Measurements from ENCODE around the gene BTBD8.

The BTBD8 gene

DNA sequence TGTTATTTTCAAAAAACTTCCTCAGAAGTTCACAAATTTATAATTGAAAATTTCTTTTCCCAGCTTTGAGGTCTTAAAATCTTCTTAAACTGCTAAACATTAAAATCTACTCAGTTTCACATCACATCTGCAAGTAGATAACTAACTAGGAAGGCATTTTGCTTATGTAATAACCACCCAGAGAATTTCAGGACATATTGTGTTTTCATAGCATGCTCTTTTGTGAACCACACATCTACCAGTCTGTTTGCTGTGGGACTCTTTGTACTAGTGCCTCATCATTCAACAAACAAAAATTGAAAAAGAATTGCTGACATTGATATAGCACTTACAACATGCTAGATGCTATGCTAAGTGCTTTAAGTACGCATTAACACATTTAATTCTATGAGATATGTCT lies 105.9 kb downstream of the BTBD8 start:
- Histone ChIP-seq H3K9ac (ENCODE audit: insufficient read length) (no peak overlapping the region), H3K36me3 (ENCODE audit: insufficient read depth, low read length) (no peaks in the 10 kb centered on the region), H3K27ac (peak overlapping the region; percentile 28; the same call in 1 of the 2 replicates), H3K9me3 (ENCODE audit: low read depth, low read length) (no peaks in the 10 kb centered on the region), H3K4me3 (no peak overlapping the region)
- no peak for DNase-seq (ENCODE audit: low read depth, low spot score)
- TF ChIP-seq EZH2 (IDR thresholded peaks at IDR 0.05), result no peak
- no peak for TF ChIP-seq FOXP2 (optimal IDR thresholded peaks at IDR 0.05; ENCODE audit: control extremely low read depth, extremely low read length, insufficient read depth)

DNA sequence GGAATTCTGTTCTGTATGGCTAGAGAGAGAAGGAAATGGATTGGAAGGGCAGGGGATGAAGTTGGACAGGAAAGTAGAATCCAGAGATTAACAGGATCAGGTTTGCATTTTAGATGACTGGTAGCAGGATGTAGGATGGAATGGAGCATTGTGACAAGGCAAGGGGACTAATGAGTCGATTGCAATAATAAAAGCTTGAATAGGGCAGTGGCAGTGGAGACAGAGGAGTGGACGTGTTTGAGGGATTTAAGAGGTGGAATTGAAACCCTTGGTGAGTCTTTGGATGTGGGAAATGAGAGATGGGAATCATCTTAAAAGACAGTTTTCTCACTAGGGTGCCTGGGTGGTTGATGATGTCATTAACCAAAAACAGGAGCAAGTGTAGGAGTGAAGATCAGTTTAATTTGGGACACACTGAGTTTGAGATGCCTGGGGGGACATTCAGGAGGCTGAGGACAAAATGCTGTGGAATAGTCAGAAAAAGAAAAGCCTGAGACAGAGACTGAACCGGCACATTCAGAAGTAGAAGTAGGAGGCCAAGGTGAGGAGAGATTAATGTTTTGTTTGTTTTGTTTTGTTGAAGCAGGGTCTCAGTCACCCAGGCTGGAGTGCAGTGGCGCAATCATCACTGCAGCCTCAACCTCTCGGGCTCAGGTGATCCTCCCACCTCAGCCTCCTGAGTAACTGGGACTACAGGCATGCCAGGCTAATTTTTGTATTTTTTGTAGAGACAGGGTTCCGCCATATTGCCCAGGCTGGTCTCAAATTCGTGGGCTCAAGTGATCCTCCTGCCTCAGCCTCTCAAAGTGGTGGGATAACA lies 108.5 kb downstream of the BTBD8 start:
- Histone ChIP-seq H3K36me3 (ENCODE audit: insufficient read depth, low read length) (no peaks in the 10 kb centered on the region), H3K9ac (ENCODE audit: insufficient read length) (no peak overlapping the region), H3K27ac (no peak overlapping the region), H3K4me3 (no peak overlapping the region), H3K9me3 (ENCODE audit: low read depth, low read length) (no peaks in the 10 kb centered on the region)
- TF ChIP-seq POLR2AphosphoS5 (IDR thresholded peaks at IDR 0.05; ENCODE audit: borderline replicate concordance, low read depth, low read length), result no peak
- no peak for TF ChIP-seq FOXP2 (optimal IDR thresholded peaks at IDR 0.05; ENCODE audit: control extremely low read depth, extremely low read length, insufficient read depth)
- no peak for TF ChIP-seq EZH2 (IDR thresholded peaks at IDR 0.05)
- DNase-seq (ENCODE audit: low read depth, low spot score), result no peak

DNA sequence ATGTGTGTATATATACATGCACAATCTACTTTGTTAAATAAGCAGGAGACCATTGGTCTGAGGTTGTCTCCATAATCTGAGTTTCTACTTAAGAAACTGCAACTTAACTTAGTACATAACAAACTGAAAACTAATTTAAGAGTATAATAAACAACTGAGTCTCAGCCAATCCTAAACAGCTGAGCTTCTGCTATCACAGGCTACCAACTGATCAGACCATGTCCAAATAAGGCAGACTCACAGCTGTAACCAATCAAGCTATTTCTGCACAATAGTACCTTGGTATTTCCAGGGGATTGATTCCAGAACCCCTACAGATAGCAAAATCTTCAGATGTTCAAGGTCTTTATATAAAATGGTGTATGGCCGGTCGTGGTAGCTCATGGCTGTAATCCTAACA lies 111.6 kb downstream of the BTBD8 start:
- no peak overlapping the region for H3K27ac ChIP-seq
- no peaks in the 10 kb centered on the region for H3K36me3 ChIP-seq (ENCODE audit: insufficient read depth, low read length)
- no peaks in the 10 kb centered on the region for H3K9me3 ChIP-seq (ENCODE audit: low read depth, low read length)
- H3K9ac ChIP-seq (ENCODE audit: insufficient read length), result no peak overlapping the region
- H3K4me3 ChIP-seq, result no peak overlapping the region
- DNase-seq (ENCODE audit: low read depth, low spot score), result no peak
- TF ChIP-seq FOXP2 (optimal IDR thresholded peaks at IDR 0.05; ENCODE audit: control extremely low read depth, extremely low read length, insufficient read depth), result no peak
- TF ChIP-seq POLR2AphosphoS5 (IDR thresholded peaks at IDR 0.05; ENCODE audit: borderline replicate concordance, low read depth, low read length), result no peak
- no peak for TF ChIP-seq EZH2 (IDR thresholded peaks at IDR 0.05)

DNA sequence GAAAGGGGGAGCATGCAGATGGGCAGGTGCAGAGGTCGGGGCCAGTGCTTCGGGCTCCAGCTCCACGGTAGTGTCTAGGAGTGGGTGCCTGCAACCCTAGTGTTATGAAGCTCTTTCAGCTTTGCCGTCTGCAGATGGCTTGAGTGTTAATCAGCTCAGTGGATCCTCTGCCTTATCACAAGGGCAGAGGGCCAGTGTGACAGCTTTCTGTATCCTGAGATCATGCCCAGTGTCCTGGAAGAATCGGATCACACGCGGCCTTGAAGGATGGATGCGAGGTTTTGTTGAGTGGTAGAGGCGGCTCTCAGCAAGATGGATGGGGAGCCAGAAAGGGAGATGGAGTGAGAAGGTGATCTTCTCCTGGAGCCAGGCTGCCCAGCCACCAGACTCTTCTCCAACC lies 112.1 kb downstream of the BTBD8 start:
- Histone ChIP-seq H3K36me3 (ENCODE audit: insufficient read depth, low read length) (no peaks in the 10 kb centered on the region), H3K4me3 (no peak overlapping the region), H3K9ac (ENCODE audit: insufficient read length) (no peak overlapping the region), H3K9me3 (ENCODE audit: low read depth, low read length) (no peaks in the 10 kb centered on the region), H3K27ac (no peak overlapping the region)
- TF ChIP-seq FOXP2 (optimal IDR thresholded peaks at IDR 0.05; ENCODE audit: control extremely low read depth, extremely low read length, insufficient read depth) (no peak), EZH2 (IDR thresholded peaks at IDR 0.05) (no peak), POLR2AphosphoS5 (IDR thresholded peaks at IDR 0.05; ENCODE audit: borderline replicate concordance, low read depth, low read length) (no peak)
- DNase-seq (ENCODE audit: low read depth, low spot score), result no peak

DNA sequence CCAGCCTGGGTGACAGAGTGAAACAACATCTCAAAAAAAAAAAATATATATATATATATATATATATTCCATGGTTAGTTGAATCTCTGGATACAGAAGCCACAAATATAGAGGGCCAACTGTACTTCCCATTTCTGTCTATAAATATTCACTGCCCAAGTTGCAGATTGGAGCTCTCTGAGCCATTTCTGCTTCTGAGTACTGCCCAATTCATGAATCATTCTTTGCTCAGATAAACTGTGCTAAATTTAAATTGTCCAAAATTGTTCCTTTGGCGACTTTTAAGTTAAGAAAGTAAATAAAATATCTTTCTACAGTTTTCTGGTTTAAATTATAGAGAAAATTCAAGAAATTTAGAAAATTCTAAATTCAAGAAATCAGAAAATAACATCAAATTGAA lies 114.4 kb downstream of the BTBD8 start:
- no peaks in the 10 kb centered on the region for H3K9me3 ChIP-seq (ENCODE audit: low read depth, low read length)
- no peak overlapping the region for H3K27ac ChIP-seq
- DNase-seq (ENCODE audit: low read depth, low spot score), result no peak
- H3K9ac ChIP-seq (ENCODE audit: insufficient read length), result no peak overlapping the region
- H3K36me3 ChIP-seq (ENCODE audit: insufficient read depth, low read length), result no peaks in the 10 kb centered on the region
- no peak for TF ChIP-seq FOXP2 (optimal IDR thresholded peaks at IDR 0.05; ENCODE audit: control extremely low read depth, extremely low read length, insufficient read depth)
- no peak for TF ChIP-seq POLR2AphosphoS5 (IDR thresholded peaks at IDR 0.05; ENCODE audit: borderline replicate concordance, low read depth, low read length)
- TF ChIP-seq EZH2 (IDR thresholded peaks at IDR 0.05), result no peak
- no peak overlapping the region for H3K4me3 ChIP-seq

DNA sequence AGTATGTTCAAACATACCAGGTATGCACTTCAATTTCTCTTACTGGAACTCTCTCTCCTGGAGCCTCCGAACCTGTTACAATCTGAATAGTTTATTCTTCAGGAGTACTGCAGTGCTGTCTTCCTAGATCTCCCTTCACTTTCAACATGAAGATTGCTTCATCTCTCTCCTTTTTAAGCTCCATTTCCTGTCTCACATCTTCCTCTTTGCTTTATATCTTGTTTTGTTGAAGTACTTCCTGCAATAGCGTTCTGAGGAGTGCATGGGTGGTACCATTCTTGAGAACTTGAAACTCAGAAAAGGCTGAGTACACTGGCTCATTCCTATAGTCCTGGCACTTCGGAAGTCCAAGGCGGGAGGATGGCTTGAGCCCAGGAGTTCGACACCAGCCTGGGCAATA lies 121.8 kb downstream of the BTBD8 start:
- no peak overlapping the region for H3K27ac ChIP-seq
- no peak overlapping the region for H3K9ac ChIP-seq (ENCODE audit: insufficient read length)
- no peaks in the 10 kb centered on the region for H3K36me3 ChIP-seq (ENCODE audit: insufficient read depth, low read length)
- H3K9me3 ChIP-seq (ENCODE audit: low read depth, low read length), result peaks cover 3% of the 10 kb centered on the region; the same call in 1 of the 2 replicates
- no peak overlapping the region for H3K4me3 ChIP-seq
- TF ChIP-seq EZH2 (IDR thresholded peaks at IDR 0.05) (no peak), FOXP2 (optimal IDR thresholded peaks at IDR 0.05; ENCODE audit: control extremely low read depth, extremely low read length, insufficient read depth) (no peak), POLR2AphosphoS5 (IDR thresholded peaks at IDR 0.05; ENCODE audit: borderline replicate concordance, low read depth, low read length) (no peak)
- DNase-seq (ENCODE audit: low read depth, low spot score), result peak; percentile 35

DNA sequence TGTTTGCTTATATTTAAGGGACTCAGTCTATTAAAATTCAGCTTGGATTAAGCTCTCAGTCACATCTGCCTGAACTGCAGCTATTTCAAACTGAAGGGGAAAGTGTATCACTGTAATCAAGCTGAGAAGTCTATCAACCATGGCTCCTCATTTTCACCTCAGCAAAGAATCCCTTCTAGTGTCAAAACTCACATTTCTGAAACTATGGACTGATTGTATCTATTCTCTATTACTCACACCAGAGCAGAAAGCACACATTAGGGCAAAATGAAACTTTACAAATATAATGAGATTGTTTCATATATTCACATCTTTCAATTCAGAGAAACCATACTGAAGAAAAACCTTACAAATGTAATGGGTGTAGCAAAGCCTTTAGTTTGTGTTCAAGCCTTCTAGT lies 123.0 kb downstream of the BTBD8 start:
- TF ChIP-seq POLR2AphosphoS5 (IDR thresholded peaks at IDR 0.05; ENCODE audit: borderline replicate concordance, low read depth, low read length) (no peak), FOXP2 (optimal IDR thresholded peaks at IDR 0.05; ENCODE audit: control extremely low read depth, extremely low read length, insufficient read depth) (no peak), EZH2 (IDR thresholded peaks at IDR 0.05) (no peak)

DNA sequence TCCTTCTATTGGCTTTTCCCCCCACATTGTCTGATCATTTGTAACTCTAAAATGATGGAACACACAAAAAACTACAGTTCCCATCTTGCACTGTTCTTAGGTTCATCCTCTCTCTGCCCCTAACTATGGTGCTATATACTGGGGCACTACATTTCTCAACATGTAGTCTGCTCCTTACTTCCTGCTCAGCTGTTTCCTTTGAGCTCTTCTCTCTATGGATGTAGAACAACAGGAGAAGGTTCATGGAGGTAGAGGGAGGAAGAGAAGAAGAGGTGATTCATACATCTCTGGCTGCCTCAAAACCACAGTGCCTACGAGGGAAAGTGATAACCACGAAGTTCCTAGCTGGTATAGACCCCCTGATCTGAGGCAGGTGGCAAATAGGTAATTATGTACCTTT lies 130.6 kb downstream of the BTBD8 start:
- no peak for DNase-seq (ENCODE audit: low read depth, low spot score)
- no peak overlapping the region for H3K9ac ChIP-seq (ENCODE audit: insufficient read length)
- H3K36me3 ChIP-seq (ENCODE audit: insufficient read depth, low read length), result no peaks in the 10 kb centered on the region
- no peak overlapping the region for H3K27ac ChIP-seq
- peaks cover 3% of the 10 kb centered on the region; the same call in 1 of the 2 replicates for H3K9me3 ChIP-seq (ENCODE audit: low read depth, low read length)
- no peak overlapping the region for H3K4me3 ChIP-seq
- no peak for TF ChIP-seq POLR2AphosphoS5 (IDR thresholded peaks at IDR 0.05; ENCODE audit: borderline replicate concordance, low read depth, low read length)
- no peak for TF ChIP-seq EZH2 (IDR thresholded peaks at IDR 0.05)
- no peak for TF ChIP-seq FOXP2 (optimal IDR thresholded peaks at IDR 0.05; ENCODE audit: control extremely low read depth, extremely low read length, insufficient read depth)

More for the DNA sequence above, 123.0 kb downstream of the BTBD8 start:
- H3K9me3 ChIP-seq (ENCODE audit: low read depth, low read length), result peaks cover 3% of the 10 kb centered on the region; the same call in 1 of the 2 replicates
- no peak overlapping the region for H3K4me3 ChIP-seq
- H3K36me3 ChIP-seq (ENCODE audit: insufficient read depth, low read length), result no peaks in the 10 kb centered on the region
- no peak overlapping the region for H3K9ac ChIP-seq (ENCODE audit: insufficient read length)
- no peak for DNase-seq (ENCODE audit: low read depth, low spot score)
- no peak overlapping the region for H3K27ac ChIP-seq
